Karpas-422 (cell line): ENCODE measurements around the gene AFAP1L1. TPM values are rescaled to one million over a fixed set of nuclear protein-coding genes. Genes with fewer than 3 reads are reported as not detected.

Experiments
- DNase-seq: peaks from one replicate; pipeline ENCODE4 v3.0.0-alpha.2; 2015
- H2AFZ ChIP-seq: fragments of 200-600 bp; sonication (generic); 2 replicates; pipeline ENCODE4 v1.6.1; 2014; ENCODE audit warnings: antibody characterized with exemption, low read length, mixed read lengths
- H3K27ac ChIP-seq: fragments of 200-600 bp; sonication (generic); 2 replicates; pipeline ENCODE4 v1.5.1; 2014; ENCODE audit warnings: mild to moderate bottlenecking, low read length, moderate library complexity
- H3K27me3 ChIP-seq: fragments of 200-600 bp; sonication (generic); 2 replicates; pipeline ENCODE4 v1.6.1; 2014; ENCODE audit warnings: low read length, mixed read lengths
- H3K36me3 ChIP-seq: fragments of 200-600 bp; sonication (generic); 2 replicates; pipeline ENCODE4 v1.6.1; 2014; ENCODE audit warnings: low read length, mixed read lengths; ENCODE audit not compliant: insufficient read depth
- H3K4me1 ChIP-seq: fragments of 200-600 bp; sonication (generic); 2 replicates; pipeline ENCODE4 v1.6.1; 2014; ENCODE audit warnings: mild to moderate bottlenecking, low read length, mixed read lengths
- H3K4me2 ChIP-seq: fragments of 200-600 bp; sonication (generic); 2 replicates; pipeline ENCODE4 v1.6.1; 2014; ENCODE audit warnings: low read length, low read depth, mild to moderate bottlenecking; ENCODE audit not compliant: poor library complexity, severe bottlenecking
- H3K4me3 ChIP-seq: fragments of 200-600 bp; sonication (generic); 2 replicates; pipeline ENCODE4 v1.5.1; 2014; ENCODE audit warnings: mild to moderate bottlenecking, antibody characterized with exemption, low read length, mixed read lengths
- H3K79me2 ChIP-seq: fragments of 200-600 bp; sonication (generic); 2 replicates; pipeline ENCODE4 v1.6.1; 2014; ENCODE audit warnings: mild to moderate bottlenecking, low read length, mixed read lengths
- H3K9ac ChIP-seq: fragments of 200-600 bp; sonication (generic); 2 replicates; pipeline ENCODE4 v1.6.0; 2014; ENCODE audit warnings: low read length
- H3K9me2 ChIP-seq: fragments of 200-600 bp; sonication (generic), shearing (Covaris generic); replicated peaks from 2 replicates; pipeline ENCODE4 v1.6.0; 2014; ENCODE audit warnings: mild to moderate bottlenecking, low read length, moderate library complexity; ENCODE audit not compliant: insufficient read depth
- H3K9me3 ChIP-seq: fragments of 300-700, 200-600 bp; sonication (generic); 2 replicates; pipeline ENCODE4 v1.6.1; 2014; ENCODE audit warnings: low read length, mixed read lengths
- H4K20me1 ChIP-seq: fragments of 200-600 bp; sonication (generic); 2 replicates; pipeline ENCODE4 v1.6.1; 2014; ENCODE audit warnings: mild to moderate bottlenecking, antibody characterized with exemption, low read length, low read depth; ENCODE audit not compliant: insufficient read depth
- total RNA-seq: library from RNA; depleted of rRNA; stranded (reverse); fragments of >200 nt; shearing (Covaris generic); gene quantifications from 2 replicates; pipeline ENCODE4 v1.2.3, GENCODE V29; 2014; ENCODE audit warnings: low replicate concordance

The AFAP1L1 gene
- total RNA-seq, 1 experiment from 2014 or later: not detected

DNA sequence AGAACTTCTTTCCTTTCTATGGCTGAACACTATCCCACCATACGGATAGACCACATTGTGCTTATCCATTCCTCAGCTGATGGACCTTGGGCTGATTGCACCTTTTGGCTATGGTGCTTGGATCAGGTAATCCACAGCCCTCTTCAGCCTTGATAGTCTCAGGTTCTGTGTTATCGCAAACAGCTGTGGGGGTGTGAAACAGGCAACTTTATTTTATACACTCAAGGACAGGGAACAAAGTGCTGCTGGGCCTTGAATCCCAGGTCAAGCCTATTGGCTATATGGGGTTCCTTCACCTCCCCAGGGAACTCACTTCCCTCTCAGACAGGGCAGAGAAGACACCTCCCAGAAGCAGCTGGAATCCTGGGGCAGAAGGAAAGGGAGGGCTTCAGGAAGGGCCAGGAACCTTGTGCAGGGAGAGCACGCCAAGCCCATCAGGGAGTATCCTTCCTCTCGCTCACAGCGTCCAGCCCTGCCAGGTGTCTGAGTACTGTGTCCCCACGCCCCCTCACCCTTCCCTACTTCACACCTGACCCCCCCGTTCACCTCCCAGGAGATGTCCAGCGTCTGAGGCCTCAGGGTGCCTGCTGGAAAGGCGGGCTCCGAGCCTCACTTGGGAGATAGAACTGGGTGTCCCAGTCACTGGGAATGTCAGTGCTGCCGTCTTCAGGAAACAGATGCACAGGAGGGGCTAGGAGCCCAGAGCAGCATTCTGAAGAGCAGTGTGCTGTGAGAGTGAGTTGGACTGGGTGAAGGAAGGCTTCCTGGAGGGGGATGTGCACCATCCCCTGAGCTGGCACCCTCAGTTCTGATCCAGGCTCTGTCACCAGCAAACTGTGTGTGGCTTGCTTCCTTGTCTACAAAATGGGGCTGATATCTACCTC lies 32.8 kb downstream of the AFAP1L1 start:
- Histone ChIP-seq H4K20me1 (no peaks in the 10 kb centered on the region), H3K36me3 (no peaks in the 10 kb centered on the region), H3K9me3 (no peaks in the 10 kb centered on the region), H3K4me3 (no peak overlapping the region), H3K27ac (no peak overlapping the region), H3K4me1 (peaks cover 4% of the 10 kb centered on the region), H2AFZ (no peak overlapping the region), H3K9me2 (no peaks in the 10 kb centered on the region), H3K79me2 (no peaks in the 10 kb centered on the region), H3K27me3 (no peaks in the 10 kb centered on the region), H3K9ac (no peak overlapping the region), H3K4me2 (no peak overlapping the region)
- DNase-seq: no peak

DNA sequence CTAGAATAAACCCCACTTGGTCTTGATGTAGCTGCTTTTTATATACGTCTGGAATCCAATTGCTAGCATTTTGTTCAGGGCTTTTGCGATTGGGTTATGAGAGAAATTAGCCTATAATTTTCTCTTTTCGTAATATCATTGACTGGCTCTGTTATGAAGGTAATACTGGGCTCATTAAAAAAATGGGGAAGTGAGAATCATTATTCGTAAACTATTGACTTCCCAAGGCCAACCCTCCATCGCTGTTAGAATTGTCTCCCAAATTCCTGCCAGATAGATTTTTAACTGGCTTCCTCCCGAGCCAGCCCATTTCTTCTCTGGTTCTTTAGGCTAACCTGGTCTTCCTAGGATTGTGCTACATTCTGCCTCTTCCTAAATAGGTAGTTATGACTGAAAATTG lies 37.7 kb downstream of the AFAP1L1 start:
- no peaks in the 10 kb centered on the region for H3K9me3 ChIP-seq
- no peaks in the 10 kb centered on the region for H3K79me2 ChIP-seq
- no peak overlapping the region for H2AFZ ChIP-seq
- no peak overlapping the region for H3K4me2 ChIP-seq
- no peaks in the 10 kb centered on the region for H4K20me1 ChIP-seq
- DNase-seq: no peak
- no peaks in the 10 kb centered on the region for H3K36me3 ChIP-seq
- no peak overlapping the region for H3K4me3 ChIP-seq
- H3K27me3 ChIP-seq: no peaks in the 10 kb centered on the region
- H3K9ac ChIP-seq: no peak overlapping the region
- no peak overlapping the region for H3K27ac ChIP-seq
- peaks cover 5% of the 10 kb centered on the region for H3K4me1 ChIP-seq
- no peaks in the 10 kb centered on the region for H3K9me2 ChIP-seq

DNA sequence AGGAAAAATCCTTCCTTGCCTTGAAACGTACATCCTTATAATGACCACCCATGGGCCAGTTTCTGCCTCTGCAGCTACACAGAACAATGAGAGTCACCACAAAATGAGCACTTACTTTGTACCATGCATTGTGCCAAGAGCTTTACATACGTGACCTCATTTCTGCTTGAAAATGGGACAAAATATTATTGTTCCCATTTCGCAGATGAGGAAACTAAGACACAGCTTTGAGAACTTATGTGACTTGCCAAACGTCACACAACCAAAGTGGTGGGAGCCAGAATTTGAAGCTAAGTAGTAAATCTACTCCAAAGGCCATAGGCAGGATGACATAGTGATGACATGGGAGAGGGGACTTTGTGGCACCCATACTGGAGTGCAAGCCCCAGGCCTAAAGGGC lies 38.8 kb downstream of the AFAP1L1 start:
- no peaks in the 10 kb centered on the region for H4K20me1 ChIP-seq
- peaks cover 5% of the 10 kb centered on the region for H3K4me1 ChIP-seq
- no peak overlapping the region for H3K4me2 ChIP-seq
- H3K27ac ChIP-seq: no peak overlapping the region
- no peaks in the 10 kb centered on the region for H3K27me3 ChIP-seq
- H2AFZ ChIP-seq: no peak overlapping the region
- H3K9me3 ChIP-seq: no peaks in the 10 kb centered on the region
- H3K36me3 ChIP-seq: no peaks in the 10 kb centered on the region
- no peaks in the 10 kb centered on the region for H3K9me2 ChIP-seq
- DNase-seq: no peak
- H3K4me3 ChIP-seq: no peak overlapping the region
- no peaks in the 10 kb centered on the region for H3K79me2 ChIP-seq
- H3K9ac ChIP-seq: no peak overlapping the region

DNA sequence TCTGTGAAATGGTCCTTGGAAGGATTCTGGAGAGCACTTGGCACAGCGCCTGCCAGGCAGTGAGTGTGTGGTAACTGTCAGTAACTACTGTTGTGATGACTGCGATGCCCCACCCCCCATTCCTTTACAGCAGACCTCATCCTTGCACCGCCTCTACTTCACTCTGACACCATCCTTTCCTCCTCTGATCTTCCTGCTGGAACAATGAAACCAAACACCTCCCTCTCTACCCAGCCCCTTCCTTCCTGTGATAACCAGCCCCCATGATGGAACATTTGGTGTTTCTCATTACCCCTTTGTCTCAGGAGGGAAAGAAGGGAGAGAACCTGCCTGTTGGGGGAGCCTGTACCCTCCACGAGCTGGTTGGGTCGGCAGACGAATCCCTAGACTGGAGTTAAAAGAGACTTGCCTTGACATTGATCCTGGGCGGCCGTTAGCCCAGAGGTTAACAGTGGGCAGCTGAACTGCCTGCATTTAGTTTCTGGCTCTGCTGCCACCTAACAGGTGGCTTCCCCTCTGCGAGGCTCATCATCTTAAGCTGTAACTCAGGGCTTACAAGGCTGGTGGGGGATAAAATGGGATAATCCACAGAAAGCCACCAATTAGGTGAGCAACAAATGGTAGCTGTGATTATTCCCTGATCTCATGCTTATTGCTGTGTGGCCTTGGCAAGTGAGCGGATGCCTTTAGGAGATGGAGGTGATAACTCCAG lies 39.4 kb downstream of the AFAP1L1 start:
- no peak overlapping the region for H2AFZ ChIP-seq
- no peaks in the 10 kb centered on the region for H4K20me1 ChIP-seq
- no peaks in the 10 kb centered on the region for H3K9me2 ChIP-seq
- no peak overlapping the region for H3K9ac ChIP-seq
- H3K79me2 ChIP-seq: no peaks in the 10 kb centered on the region
- no peak for DNase-seq
- no peak overlapping the region for H3K4me2 ChIP-seq
- H3K9me3 ChIP-seq: no peaks in the 10 kb centered on the region
- H3K36me3 ChIP-seq: no peaks in the 10 kb centered on the region
- no peak overlapping the region for H3K27ac ChIP-seq
- no peaks in the 10 kb centered on the region for H3K27me3 ChIP-seq
- peaks cover 5% of the 10 kb centered on the region for H3K4me1 ChIP-seq
- H3K4me3 ChIP-seq: no peak overlapping the region

DNA sequence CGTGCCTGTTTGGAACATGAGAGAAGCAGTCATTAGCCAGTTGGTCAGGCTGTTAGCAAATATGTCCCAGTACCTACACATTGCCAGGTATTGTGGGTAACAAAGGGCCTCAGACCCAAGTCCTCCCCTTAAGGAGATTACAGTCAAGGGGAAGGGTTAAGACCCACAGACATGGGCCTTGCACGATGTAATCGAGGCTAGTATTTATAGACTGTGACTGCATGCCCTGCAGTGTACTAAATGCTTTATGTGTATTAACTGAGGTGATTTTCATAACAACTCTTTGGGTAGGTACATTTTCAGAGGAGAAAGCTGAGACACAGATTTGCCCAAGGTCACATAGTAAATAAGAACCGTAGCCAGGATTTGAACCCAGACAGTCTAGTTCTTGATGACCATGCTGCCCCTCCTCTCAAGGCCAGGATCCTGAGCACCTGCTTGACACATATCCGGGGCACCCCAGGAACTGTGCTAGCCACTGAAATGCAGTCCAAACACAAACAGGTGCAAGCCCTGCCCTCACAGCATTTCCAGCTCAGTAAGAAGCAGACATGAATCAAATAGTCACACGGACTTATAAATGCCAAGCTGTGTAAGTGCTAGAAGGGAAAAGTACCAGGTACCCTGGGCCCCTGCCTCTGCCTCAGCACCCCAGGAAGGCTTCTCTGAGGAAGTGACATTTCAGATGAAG lies 41.6 kb downstream of the AFAP1L1 start:
- Histone ChIP-seq H3K79me2 (no peaks in the 10 kb centered on the region), H3K27me3 (no peaks in the 10 kb centered on the region), H3K36me3 (no peaks in the 10 kb centered on the region), H3K27ac (no peak overlapping the region), H3K9me3 (no peaks in the 10 kb centered on the region), H2AFZ (no peak overlapping the region), H3K9ac (no peak overlapping the region), H3K4me2 (no peak overlapping the region), H4K20me1 (no peaks in the 10 kb centered on the region), H3K9me2 (no peaks in the 10 kb centered on the region), H3K4me3 (no peak overlapping the region), H3K4me1 (peaks cover 5% of the 10 kb centered on the region)
- no peak for DNase-seq

DNA sequence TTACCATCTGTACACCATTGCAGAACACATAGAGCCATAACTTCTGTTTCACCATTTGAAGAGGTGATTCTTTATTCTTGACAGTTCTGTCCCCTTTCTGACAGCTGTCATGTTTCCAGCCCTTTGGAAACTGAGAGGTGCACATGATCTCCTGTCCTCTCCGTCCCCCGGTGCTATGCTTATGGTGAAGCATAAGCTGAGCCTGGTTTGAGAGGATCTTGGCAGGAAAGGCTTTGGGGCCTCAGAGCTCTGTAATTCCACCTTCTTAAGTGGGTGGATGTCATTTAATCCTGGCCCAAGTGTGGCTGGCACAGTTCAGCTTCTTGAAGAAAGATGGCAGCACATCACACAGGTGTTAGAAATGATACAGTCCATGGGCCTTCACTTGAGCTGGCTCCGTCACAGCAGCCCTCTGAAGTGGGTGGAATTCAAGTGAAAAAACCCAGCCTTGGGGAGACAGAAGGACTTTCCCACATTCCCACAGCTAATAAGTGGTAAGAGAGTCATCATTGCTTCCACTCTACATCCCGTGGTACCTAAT lies 43.0 kb downstream of the AFAP1L1 start:
- peak; percentile 49 for DNase-seq
- Histone ChIP-seq H2AFZ (no peak overlapping the region), H3K27me3 (no peaks in the 10 kb centered on the region), H3K9ac (no peak overlapping the region), H3K79me2 (no peaks in the 10 kb centered on the region), H3K9me2 (no peaks in the 10 kb centered on the region), H3K4me1 (no peaks in the 10 kb centered on the region; the same call in 1 of the 2 replicates), H3K9me3 (no peaks in the 10 kb centered on the region), H3K4me2 (no peak overlapping the region), H4K20me1 (no peaks in the 10 kb centered on the region), H3K36me3 (no peaks in the 10 kb centered on the region), H3K27ac (no peak overlapping the region), H3K4me3 (no peak overlapping the region)

DNA sequence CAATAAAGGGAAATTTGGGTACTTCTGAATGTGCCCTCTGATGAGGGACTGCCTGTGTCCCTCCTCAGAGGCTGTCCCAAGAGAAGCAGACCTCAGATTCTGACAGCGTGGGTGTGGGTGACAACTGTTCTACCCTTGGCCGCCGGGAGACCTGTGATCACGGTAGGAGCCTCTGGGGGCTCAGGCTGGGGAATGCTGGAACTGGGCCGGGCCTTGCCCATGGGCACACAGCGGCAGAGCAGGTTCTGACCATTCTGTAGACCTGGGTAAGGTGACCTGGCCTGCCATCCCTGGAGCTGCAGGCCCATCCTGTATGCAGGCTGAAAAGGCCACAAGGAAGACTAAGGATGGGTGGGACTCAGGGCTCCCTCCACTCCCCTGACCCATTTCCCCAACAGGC lies 44.1 kb downstream of the AFAP1L1 start:
- Histone ChIP-seq H3K9me2 (no peaks in the 10 kb centered on the region), H3K27me3 (no peaks in the 10 kb centered on the region)
- no peak for DNase-seq

More for the DNA sequence above, 44.1 kb downstream of the AFAP1L1 start:
- Histone ChIP-seq H3K9me3 (no peaks in the 10 kb centered on the region), H3K27ac (no peak overlapping the region), H3K36me3 (no peaks in the 10 kb centered on the region), H3K9ac (no peak overlapping the region), H2AFZ (no peak overlapping the region), H3K4me3 (no peak overlapping the region), H3K4me2 (no peak overlapping the region), H3K79me2 (no peaks in the 10 kb centered on the region), H3K4me1 (no peaks in the 10 kb centered on the region), H4K20me1 (no peaks in the 10 kb centered on the region)
